ENCODE results near the gene EDA.

EDA gene

DNA sequence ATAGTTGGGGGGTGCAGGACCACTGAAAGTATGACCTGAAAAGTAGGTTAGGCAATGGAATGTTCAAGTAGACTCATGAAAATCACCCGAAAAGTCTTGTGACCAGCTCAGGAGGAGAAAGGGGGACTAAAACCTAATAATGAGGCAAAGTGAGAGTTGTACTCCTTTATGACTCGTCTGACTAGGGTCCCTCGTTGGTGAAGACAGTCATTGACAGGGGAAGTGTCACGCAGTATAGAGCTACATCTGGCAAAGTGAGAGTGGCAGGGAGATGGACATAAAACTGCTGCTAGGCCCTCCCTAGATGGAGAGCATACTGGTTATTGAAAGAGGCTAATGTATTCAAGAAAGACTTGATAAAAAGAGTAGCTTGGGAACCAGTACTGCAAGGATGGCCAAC is 466.8 kb downstream of the EDA start:
- no peak for DNase-seq

GRCh38 chrX:70084592-70085240 is 468.8 kb downstream of the EDA start:
- no peak for DNase-seq

DNA sequence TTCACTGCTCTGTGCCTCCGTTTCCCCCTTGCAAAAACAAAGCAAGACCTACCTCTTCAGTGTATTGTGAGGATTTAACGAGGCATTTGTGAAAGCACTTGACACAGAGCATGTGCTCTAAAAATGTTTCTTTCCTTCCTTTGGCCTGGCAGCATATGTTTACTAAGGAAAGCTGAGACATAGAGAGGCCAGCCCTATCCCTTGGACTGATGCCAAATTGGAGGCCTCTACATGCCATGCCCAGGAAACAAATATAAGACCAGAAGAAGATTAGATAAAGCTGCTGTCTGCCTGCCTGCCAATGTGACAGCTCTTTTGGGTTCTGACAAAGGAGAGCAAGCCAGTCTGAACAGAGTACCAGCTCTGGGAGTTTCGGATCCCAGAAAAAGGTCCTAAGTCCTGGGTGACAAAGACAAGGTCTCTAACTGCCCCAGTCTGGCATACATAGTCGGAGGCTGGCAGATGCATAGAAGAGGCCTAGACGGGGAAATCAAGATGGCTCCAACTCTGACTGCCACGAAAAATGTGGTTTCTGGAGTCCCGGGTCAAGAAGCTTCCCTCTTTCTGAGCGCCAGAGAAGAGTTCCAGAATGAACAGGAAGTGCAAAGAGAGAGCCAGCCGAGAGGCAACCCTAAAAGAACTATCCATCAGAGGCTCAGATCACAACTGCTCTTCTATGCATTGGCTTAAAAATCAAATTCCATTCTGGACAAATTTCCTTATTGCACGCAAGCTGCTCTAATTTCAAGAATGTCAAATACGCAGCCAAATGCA is 472.1 kb downstream of the EDA start:
- DNase-seq = peak; percentile 9

DNA sequence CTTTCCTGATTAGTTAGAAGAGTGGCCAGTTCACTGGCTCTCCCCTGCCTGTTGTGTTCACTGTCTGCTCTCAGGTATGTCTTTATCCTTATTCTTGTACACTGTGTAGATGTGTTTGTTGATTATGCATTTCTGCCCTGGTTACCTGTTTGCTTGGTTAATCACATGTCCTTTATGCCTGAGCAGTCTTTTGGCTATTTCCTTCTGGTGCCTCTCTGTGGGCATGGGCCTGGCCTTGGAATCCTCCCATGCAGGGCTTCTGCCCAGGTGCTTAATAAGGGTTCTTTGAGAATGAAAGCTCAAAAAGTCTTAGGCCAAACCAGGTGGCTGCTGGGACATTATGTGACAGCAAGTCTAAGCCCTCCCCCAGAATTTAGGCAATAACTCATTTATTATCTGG is 472.8 kb downstream of the EDA start:
- DNase-seq = no peak
